GM10266 (cell line): Measurements from ENCODE around the gene TCERG1L.

Experiments
- DNase-seq: peaks from one replicate; pipeline ENCODE4 v3.0.0; 2012; ENCODE audit errors: extremely low spot score
- TF ChIP-seq, protein P1 (sequence below): IDR thresholded peaks from 2 replicates; pipeline ENCODE4 v1.5.1; 2012; ENCODE audit warnings: mild to moderate bottlenecking, low read depth; ENCODE audit not compliant: control insufficient read depth, insufficient read depth; ENCODE audit errors: missing control alignments

The TCERG1L gene

GRCh38 chr10:131311661-131312477 lies at the start of gene TCERG1L:
TSS of gene TCERG1L (minus strand) at chr10:131311721. CDS start at chr10:131311635, 86 bp downstream.
- no peak for DNase-seq
- TF ChIP-seq, protein P1, sequence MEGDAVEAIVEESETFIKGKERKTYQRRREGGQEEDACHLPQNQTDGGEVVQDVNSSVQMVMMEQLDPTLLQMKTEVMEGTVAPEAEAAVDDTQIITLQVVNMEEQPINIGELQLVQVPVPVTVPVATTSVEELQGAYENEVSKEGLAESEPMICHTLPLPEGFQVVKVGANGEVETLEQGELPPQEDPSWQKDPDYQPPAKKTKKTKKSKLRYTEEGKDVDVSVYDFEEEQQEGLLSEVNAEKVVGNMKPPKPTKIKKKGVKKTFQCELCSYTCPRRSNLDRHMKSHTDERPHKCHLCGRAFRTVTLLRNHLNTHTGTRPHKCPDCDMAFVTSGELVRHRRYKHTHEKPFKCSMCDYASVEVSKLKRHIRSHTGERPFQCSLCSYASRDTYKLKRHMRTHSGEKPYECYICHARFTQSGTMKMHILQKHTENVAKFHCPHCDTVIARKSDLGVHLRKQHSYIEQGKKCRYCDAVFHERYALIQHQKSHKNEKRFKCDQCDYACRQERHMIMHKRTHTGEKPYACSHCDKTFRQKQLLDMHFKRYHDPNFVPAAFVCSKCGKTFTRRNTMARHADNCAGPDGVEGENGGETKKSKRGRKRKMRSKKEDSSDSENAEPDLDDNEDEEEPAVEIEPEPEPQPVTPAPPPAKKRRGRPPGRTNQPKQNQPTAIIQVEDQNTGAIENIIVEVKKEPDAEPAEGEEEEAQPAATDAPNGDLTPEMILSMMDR, result no peak

GRCh38 chr10:131358741-131359442 lies 47.4 kb upstream of the TCERG1L start:
- DNase-seq, result no peak
- TF ChIP-seq, protein P1, result no peak

GRCh38 chr10:131356442-131356841 lies 44.9 kb upstream of the TCERG1L start:
- no peak for DNase-seq
- TF ChIP-seq, protein P1, result no peak

DNA sequence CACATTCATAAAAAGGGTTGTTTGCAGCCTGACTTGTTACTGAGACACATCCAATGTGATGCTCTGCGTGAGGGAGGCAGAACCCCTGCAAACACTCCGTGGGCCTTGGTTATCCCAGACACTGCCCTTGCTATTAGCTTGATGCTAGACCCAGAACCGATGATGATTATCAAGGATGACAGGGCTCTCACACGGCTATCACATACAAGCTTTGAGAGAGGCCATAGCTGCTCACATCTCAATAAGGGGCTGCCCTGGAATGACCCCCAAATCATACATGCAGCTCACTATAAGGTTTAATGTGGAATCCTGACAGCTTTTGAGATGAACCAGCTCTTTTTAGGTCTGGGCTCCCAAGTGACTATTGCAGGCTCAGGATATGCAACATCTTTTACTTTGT lies 44.4 kb upstream of the TCERG1L start:
- DNase-seq, result no peak
- TF ChIP-seq, protein P1, result no peak

- TF ChIP-seq, protein P1, result no peak
Measured at GRCh38 chr10:131355056-131355455, 43.5 kb upstream of the TCERG1L start.

DNA sequence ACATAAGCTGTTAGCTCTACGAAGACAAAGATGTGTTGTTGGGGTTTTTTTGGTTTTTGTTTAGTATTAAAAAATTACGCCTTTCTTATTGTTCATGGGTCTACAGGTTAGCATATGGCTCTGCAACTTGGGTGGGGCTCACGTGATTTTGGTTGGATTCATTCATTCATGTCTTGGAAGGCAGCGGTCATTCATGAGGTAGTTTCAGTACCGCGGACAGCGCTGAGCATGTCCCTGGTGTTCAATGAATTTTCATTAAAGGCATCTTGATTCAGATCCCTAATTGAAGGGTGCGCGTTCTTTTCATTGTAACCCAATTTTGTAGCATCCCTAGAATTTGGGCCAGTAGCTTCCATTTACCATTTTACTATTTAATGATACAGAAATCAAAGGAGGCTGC lies 42.9 kb upstream of the TCERG1L start:
- DNase-seq, result no peak

More at GRCh38 chr10:131355056-131355455, 43.5 kb upstream of the TCERG1L start:
- no peak for DNase-seq

More for the DNA sequence above, 42.9 kb upstream of the TCERG1L start:
- TF ChIP-seq, protein P1, result no peak
